GM19397 (cell line): ENCODE measurements around the gene ZNF532.

Experiments used
- ATAC-seq: cut with Tn5 transposase; IDR thresholded peaks from one replicate; pipeline ENCODE4 v1.9.1; 2021; ENCODE audit warnings: mild to moderate bottlenecking, moderate library complexity; ENCODE audit not compliant: unreplicated experiment

The ZNF532 gene

DNA sequence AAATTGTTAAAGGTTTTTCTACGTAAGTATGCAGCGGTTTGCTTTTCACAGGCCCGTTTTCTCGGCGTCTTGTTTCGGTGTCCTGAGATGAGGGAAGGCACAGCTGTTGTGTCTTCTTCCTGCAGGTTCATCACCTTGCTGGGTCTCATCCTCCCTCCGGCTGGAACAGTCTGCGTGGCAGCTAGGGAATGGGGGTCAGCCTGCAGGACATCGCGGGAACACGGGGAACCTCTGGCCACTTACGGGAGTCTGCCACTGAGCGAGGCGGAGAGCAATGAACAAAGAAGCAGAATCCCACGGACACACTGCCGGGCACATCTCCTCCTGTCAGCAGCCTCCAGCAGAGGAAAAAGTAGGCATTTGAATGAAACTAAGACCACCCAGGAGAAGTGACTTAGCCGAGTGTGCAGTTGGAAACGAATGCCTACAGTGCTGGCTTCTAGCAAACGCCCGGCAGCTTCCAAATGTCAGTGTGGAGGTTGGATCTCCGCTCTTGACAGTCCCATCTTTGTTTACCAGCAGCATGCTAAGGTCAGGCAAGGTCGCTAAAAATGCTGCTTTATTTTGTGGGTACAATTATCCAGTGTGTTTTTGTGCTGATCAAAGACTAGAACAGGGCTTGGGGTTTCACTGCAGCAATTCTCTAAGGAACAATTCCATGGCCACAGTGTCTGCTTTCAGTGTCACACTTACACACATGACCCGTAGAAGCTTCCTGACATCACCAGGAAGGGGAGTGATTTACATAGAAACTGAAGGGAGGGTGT lies 165.2 kb downstream of the ZNF532 start:
- no peak for ATAC-seq

DNA sequence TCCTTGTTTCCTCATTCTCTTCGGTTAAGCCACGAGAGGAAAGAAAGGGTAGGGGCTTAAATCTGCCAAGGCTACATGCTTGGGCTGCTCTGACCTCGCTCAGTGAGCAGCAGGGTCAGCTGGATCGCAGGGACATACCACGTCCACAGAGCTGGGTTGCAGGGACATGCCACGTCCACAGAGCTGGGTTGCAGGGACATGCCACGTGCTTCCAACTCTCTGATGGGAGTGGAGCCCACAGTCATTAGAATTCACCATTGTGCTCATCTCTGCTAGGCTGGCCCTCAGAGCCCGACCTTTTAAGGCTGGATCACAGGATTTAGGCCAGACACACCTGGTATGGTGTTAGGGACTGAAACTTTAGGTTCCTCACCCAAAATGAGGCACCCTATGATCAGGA lies 167.6 kb downstream of the ZNF532 start:
- ATAC-seq = no peak

DNA sequence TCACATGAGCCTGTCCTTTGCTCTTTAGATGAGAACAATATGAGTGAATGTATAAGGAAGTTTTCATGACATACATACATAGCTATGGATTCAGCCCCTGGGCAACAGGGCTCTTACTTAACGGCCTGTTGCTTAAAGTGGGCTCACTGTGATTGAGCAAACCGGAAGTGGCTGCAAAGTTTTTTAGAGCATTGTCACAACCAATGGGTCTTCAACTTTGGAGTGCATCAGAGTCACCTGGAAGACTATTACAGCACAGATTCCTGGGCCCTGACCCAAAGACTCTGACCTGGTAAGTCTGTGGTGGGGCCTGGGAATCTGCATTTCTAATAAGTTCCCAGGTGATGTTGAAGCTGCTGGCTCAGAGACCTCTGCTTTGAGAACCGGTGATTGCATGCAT lies 168.7 kb downstream of the ZNF532 start:
- no peak for ATAC-seq

DNA sequence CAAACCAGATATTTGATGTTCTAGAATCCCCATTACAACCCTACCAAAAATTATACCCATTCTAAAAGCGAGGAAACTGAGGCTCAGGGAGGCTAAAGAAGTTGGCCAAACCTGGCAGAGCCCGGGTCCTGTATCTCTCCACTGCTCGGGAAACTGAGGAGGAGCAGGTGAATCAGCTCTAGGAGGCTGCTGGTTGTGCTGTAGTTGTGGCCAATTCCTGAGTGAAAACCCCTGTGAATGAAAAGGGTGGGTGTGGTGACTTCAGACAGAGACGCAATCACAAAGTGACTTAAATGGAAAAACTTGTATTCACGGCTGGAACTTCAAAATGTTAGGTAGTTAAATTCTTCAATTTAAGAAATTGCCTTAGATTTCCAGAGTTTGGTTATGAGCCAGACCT lies 169.3 kb downstream of the ZNF532 start:
- ATAC-seq = no peak

DNA sequence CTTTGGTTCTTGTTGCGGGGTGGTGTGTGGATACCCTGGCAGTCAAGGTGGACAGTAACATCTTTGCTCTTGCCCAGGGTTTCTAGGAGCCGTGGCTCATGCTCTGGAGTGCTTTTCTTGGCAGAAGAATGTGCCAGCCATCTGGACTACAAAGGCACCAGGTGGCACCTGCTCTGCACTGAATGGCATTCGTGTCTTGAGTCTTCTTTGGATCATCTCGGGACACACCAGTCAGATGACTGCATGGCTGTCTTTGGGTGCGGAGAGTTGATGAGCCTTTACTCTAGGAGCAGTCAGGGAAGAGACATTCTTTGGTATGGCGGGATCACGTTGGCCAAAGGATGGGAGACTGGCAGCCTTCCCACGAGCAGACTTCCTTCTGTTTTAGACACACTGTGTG lies 170.9 kb downstream of the ZNF532 start:
- ATAC-seq = no peak
